ENCODE results near the gene AOAH.

DNA sequence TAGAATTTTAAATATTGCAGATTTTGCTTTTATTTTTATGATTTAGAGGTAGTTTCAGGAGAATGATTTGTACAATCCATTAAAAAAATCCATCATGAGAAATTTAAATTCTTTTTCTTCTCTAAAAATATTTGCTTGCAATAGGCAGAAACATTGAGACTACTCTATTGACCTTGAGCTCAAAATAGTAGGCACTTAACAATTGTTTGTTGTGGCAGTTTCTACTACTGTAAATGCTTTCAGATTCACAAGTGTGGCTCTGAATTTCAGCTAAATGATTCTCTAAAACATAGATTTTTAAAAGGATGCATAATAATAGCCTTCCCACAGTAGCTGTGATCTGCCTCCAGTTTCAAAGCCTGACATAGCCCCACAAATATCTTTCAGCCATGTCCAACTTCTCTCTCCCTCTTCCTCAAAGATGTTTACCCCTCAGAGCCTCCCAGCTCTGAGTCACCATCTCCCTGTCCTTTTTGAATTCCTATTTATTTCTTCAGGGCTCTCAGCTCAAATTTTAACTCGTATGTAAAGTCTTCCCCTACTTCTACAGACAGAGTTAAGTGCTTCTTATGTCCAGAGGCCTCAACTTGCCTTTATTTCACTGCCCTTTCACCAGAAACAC lies 160.5 kb downstream of the AOAH start:
- TF ChIP-seq, protein P1, sequence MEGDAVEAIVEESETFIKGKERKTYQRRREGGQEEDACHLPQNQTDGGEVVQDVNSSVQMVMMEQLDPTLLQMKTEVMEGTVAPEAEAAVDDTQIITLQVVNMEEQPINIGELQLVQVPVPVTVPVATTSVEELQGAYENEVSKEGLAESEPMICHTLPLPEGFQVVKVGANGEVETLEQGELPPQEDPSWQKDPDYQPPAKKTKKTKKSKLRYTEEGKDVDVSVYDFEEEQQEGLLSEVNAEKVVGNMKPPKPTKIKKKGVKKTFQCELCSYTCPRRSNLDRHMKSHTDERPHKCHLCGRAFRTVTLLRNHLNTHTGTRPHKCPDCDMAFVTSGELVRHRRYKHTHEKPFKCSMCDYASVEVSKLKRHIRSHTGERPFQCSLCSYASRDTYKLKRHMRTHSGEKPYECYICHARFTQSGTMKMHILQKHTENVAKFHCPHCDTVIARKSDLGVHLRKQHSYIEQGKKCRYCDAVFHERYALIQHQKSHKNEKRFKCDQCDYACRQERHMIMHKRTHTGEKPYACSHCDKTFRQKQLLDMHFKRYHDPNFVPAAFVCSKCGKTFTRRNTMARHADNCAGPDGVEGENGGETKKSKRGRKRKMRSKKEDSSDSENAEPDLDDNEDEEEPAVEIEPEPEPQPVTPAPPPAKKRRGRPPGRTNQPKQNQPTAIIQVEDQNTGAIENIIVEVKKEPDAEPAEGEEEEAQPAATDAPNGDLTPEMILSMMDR (IDR thresholded peaks at IDR 0.05; ENCODE audit: extremely low read depth in 1 of 2, insufficient read depth in 1 of 2, low read depth in 1 of 2, low read length in 2 of 2), result no peak
- TF ChIP-seq EZH2 (IDR thresholded peaks at IDR 0.05; ENCODE audit: borderline replicate concordance, low read depth, low read length, severe bottlenecking), result no peak

Data from endothelial cell of umbilical vein (primary cell).